GM23338 (cell line): ENCODE results near the gene CCDC28A. TPM values are rescaled to one million over a fixed set of nuclear protein-coding genes. Genes with fewer than 3 reads are reported as not detected.

Source experiments
- ATAC-seq: fragments of 200-7000 bp; cut with Tn5 transposase; 3 replicates; pipeline ENCODE4 v1.9.1; 2020
- DNase-seq: peaks from one replicate; pipeline ENCODE4 v3.0.0-alpha.2; 2015; ENCODE audit warnings: low spot score
- H2AFZ ChIP-seq: fragments of 200-600 bp; sonication (generic); 2 replicates; pipeline ENCODE4 v1.8.0; 2016; ENCODE audit warnings: antibody characterized with exemption, mild to moderate bottlenecking, moderate library complexity
- H3F3A ChIP-seq: fragments of 200-600 bp; sonication (generic); replicated peaks from 2 replicates; pipeline ENCODE4 v1.8.0; 2017; ENCODE audit warnings: antibody characterized with exemption, mixed run types, low read depth
- H3K27ac ChIP-seq: fragments of 200-600 bp; sonication (generic); 2 replicates; pipeline ENCODE4 v1.6.1; 2016; ENCODE audit warnings: low read depth
- H3K27me3 ChIP-seq: fragments of 200-600 bp; sonication (generic); 2 replicates; pipeline ENCODE4 v1.8.0; 2016; ENCODE audit warnings: mild to moderate bottlenecking, mixed run types, moderate library complexity; ENCODE audit not compliant: insufficient read depth
- H3K36me3 ChIP-seq: fragments of 200-600 bp; sonication (generic); 2 replicates; pipeline ENCODE4 v1.8.0; 2016; ENCODE audit warnings: mild to moderate bottlenecking; ENCODE audit not compliant: insufficient read depth
- H3K4me1 ChIP-seq: fragments of 200-600 bp; sonication (generic); 2 replicates; pipeline ENCODE4 v1.8.0; 2016; ENCODE audit warnings: mild to moderate bottlenecking, moderate library complexity; ENCODE audit not compliant: insufficient read depth
- H3K4me2 ChIP-seq: fragments of 200-600 bp; sonication (generic); 2 replicates; pipeline ENCODE4 v1.7.1; 2017; ENCODE audit warnings: mixed run types
- H3K4me3 ChIP-seq: fragments of 200-600 bp; sonication (generic); 2 replicates; pipeline ENCODE4 v1.6.1; 2016; ENCODE audit warnings: mixed run types
- H3K79me2 ChIP-seq: fragments of 200-600 bp; sonication (generic); replicated peaks from 2 replicates; pipeline ENCODE4 v1.8.0; 2017; ENCODE audit warnings: mild to moderate bottlenecking; ENCODE audit not compliant: insufficient read depth
- H3K9me2 ChIP-seq: fragments of 200-600 bp; sonication (generic); 2 replicates; pipeline ENCODE4 v1.8.0; 2017; ENCODE audit not compliant: insufficient read depth
- H4K20me1 ChIP-seq: fragments of 200-600 bp; sonication (generic); replicated peaks from 2 replicates; pipeline ENCODE4 v1.8.0; 2017; ENCODE audit warnings: mild to moderate bottlenecking; ENCODE audit not compliant: insufficient read depth
- H3K27ac Mint-ChIP-seq: 2 replicates; pipeline ENCODE4 v1.8.0; 2020; ENCODE audit warnings: inconsistent platforms, mild to moderate bottlenecking, moderate library complexity, mixed read lengths
- H3K27me3 Mint-ChIP-seq: 3 replicates; pipeline ENCODE4 v1.8.0; 2022; ENCODE audit warnings: low read depth, mild to moderate bottlenecking, moderate library complexity, mixed read lengths, inconsistent platforms; ENCODE audit not compliant: insufficient read depth, poor library complexity
- H3K36me3 Mint-ChIP-seq: 3 replicates; pipeline ENCODE4 v1.8.0; 2021; ENCODE audit warnings: low read depth, mild to moderate bottlenecking, inconsistent platforms, moderate library complexity, mixed read lengths
- H3K4me1 Mint-ChIP-seq: 3 replicates; pipeline ENCODE4 v1.8.0; 2020; ENCODE audit warnings: mild to moderate bottlenecking, inconsistent platforms, mixed read lengths
- H3K4me3 Mint-ChIP-seq: 3 replicates; pipeline ENCODE4 v1.8.0; 2021; ENCODE audit warnings: moderate library complexity, mild to moderate bottlenecking, inconsistent platforms, mixed read lengths
- H3K9me3 Mint-ChIP-seq: 3 replicates; pipeline ENCODE4 v1.8.0; 2020; ENCODE audit warnings: moderate library complexity, mild to moderate bottlenecking, inconsistent platforms, mixed read lengths
- CREB1 ChIP-seq: fragments of 250-450 bp; sonication (Bioruptor Pico); IDR thresholded peaks from 2 replicates; pipeline ENCODE4 v1.5.0; 2020; ENCODE audit warnings: low read depth, mild to moderate bottlenecking, moderate library complexity
- CTCF ChIP-seq, 2 experiments: fragments of 200-600 bp in 1 of 2; sonication (generic) in 1 of 2; conservative IDR thresholded peaks; 2 replicates each; pipeline versions ENCODE4 v1.5.1 to v1.6.1; 2016 to 2017; ENCODE audit warnings: antibody characterized with exemption in 2 of 2, low read depth in 2 of 2, mild to moderate bottlenecking in 2 of 2, moderate library complexity in 1 of 2
- EZH2 ChIP-seq: fragments of 200-600 bp; sonication (generic); IDR thresholded peaks from one replicate; pipeline ENCODE4 v1.8.0; 2017; ENCODE audit warnings: antibody characterized with exemption, mild to moderate bottlenecking, low read depth; ENCODE audit not compliant: unreplicated experiment
- JUNB ChIP-seq: IDR thresholded peaks from one replicate; pipeline ENCODE4 v1.6.1; 2016; ENCODE audit warnings: antibody characterized with exemption; ENCODE audit not compliant: unreplicated experiment
- NANOG ChIP-seq: IDR thresholded peaks from 2 replicates; pipeline ENCODE4 v1.6.1; 2016; ENCODE audit warnings: antibody characterized with exemption, borderline replicate concordance
- POLR2AphosphoS5 ChIP-seq: IDR thresholded peaks from 2 replicates; pipeline ENCODE4 v1.6.1; 2016; ENCODE audit warnings: antibody characterized with exemption, low read depth
- STAT1 ChIP-seq: IDR thresholded peaks from one replicate; pipeline ENCODE4 v1.6.1; 2016; ENCODE audit warnings: antibody characterized with exemption; ENCODE audit not compliant: unreplicated experiment
- ZNF114 ChIP-seq: fragments of 250-450 bp; sonication (Bioruptor Pico); IDR thresholded peaks from 2 replicates; pipeline ENCODE4 v1.5.0; 2020; ENCODE audit warnings: mild to moderate bottlenecking, moderate library complexity
- ZNF331 ChIP-seq: fragments of 250-450 bp; sonication (Bioruptor Pico); IDR thresholded peaks from 2 replicates; pipeline ENCODE4 v1.5.0; 2020; ENCODE audit warnings: low read depth, mild to moderate bottlenecking, moderate library complexity
- polyA plus RNA-seq: library from polyadenylated mRNA; unstranded; fragments of >200 nt; fragmentation: Nextera tagmentation; extraction: Ambion mirVana; gene quantifications from 2 replicates; pipeline ENCODE4 v1.2.1, GENCODE V29; 2016
- total RNA-seq: library from RNA; depleted of rRNA; stranded (reverse); fragments of >200 nt; shearing (Covaris generic); gene quantifications from 2 replicates; pipeline ENCODE4 v1.2.3, GENCODE V29; 2014
- TF ChIP-seq, protein P1 (sequence below): fragments of 250-450 bp; sonication (Bioruptor Pico); IDR thresholded peaks from 2 replicates; pipeline ENCODE4 v1.5.0; 2020; ENCODE audit warnings: mild to moderate bottlenecking, moderate library complexity
- TF ChIP-seq, protein P2 (sequence below): IDR thresholded peaks from 2 replicates; pipeline ENCODE4 v1.6.1; 2016; ENCODE audit warnings: antibody characterized with exemption
- TF ChIP-seq, protein P3 (sequence below): IDR thresholded peaks from one replicate; pipeline ENCODE4 v1.6.1; 2018; ENCODE audit warnings: antibody characterized with exemption; ENCODE audit not compliant: unreplicated experiment

The CCDC28A gene
- total and polyA plus RNA-seq, 2 experiments from 2014 or later: 11.2 to 14.0 TPM

- TF ChIP-seq CTCF (conservative IDR thresholded peaks at IDR 0.05; ENCODE audit: low read depth in 2 of 2) (no peak), NANOG (no peak)
Observed at GRCh38 chr6:138776659-138777058, 3.1 kb downstream of the CCDC28A start (continued).

DNA sequence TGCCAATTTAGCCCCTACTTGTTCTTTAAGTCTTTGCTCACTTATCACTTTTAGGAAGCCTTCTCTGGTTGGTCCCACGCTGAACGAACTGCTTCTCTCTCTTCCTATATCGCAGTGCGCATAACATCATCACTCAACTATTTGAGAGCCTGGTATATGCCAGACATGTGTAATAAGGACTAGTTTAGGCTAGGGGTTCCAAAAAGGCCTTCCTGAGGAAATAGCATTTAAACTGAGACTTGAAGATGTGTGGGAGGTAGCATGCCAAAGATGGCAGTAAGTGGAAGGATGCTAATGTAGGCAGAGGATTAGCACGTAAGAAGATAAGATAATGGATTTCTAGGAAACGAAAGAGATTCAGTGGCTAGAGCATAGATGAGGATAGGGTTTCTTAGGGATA, 4.8 kb downstream of the CCDC28A start:
- H3K4me1 Mint-ChIP-seq: no peaks in the 10 kb centered on the region
- Histone ChIP-seq H3K27ac (no peak overlapping the region), H3K36me3 (no peaks in the 10 kb centered on the region), H3F3A (no peaks in the 10 kb centered on the region), H3K4me3 (no peak overlapping the region), H3K9me2 (no peaks in the 10 kb centered on the region), H3K4me1 (no peaks in the 10 kb centered on the region), H3K79me2 (no peaks in the 10 kb centered on the region), H3K4me2 (no peak overlapping the region), H4K20me1 (no peaks in the 10 kb centered on the region), H2AFZ (no peak overlapping the region), H3K27me3 (no peaks in the 10 kb centered on the region)
- no peaks in the 10 kb centered on the region for H3K9me3 Mint-ChIP-seq
- no peak overlapping the region for H3K4me3 Mint-ChIP-seq
- H3K27me3 Mint-ChIP-seq: peaks cover 9% of the 10 kb centered on the region
- no peak for DNase-seq
- ATAC-seq: no peak
- H3K27ac Mint-ChIP-seq: no peak overlapping the region
- H3K36me3 Mint-ChIP-seq: no peaks in the 10 kb centered on the region
- TF ChIP-seq ZNF331 (CRISPR knock-in tag) (no peak), NANOG (no peak), ZNF114 (CRISPR knock-in tag) (no peak), EZH2 (no peak), POLR2AphosphoS5 (no peak), JUNB (no peak), CREB1 (no peak), STAT1 (no peak)
- TF ChIP-seq, protein P1, sequence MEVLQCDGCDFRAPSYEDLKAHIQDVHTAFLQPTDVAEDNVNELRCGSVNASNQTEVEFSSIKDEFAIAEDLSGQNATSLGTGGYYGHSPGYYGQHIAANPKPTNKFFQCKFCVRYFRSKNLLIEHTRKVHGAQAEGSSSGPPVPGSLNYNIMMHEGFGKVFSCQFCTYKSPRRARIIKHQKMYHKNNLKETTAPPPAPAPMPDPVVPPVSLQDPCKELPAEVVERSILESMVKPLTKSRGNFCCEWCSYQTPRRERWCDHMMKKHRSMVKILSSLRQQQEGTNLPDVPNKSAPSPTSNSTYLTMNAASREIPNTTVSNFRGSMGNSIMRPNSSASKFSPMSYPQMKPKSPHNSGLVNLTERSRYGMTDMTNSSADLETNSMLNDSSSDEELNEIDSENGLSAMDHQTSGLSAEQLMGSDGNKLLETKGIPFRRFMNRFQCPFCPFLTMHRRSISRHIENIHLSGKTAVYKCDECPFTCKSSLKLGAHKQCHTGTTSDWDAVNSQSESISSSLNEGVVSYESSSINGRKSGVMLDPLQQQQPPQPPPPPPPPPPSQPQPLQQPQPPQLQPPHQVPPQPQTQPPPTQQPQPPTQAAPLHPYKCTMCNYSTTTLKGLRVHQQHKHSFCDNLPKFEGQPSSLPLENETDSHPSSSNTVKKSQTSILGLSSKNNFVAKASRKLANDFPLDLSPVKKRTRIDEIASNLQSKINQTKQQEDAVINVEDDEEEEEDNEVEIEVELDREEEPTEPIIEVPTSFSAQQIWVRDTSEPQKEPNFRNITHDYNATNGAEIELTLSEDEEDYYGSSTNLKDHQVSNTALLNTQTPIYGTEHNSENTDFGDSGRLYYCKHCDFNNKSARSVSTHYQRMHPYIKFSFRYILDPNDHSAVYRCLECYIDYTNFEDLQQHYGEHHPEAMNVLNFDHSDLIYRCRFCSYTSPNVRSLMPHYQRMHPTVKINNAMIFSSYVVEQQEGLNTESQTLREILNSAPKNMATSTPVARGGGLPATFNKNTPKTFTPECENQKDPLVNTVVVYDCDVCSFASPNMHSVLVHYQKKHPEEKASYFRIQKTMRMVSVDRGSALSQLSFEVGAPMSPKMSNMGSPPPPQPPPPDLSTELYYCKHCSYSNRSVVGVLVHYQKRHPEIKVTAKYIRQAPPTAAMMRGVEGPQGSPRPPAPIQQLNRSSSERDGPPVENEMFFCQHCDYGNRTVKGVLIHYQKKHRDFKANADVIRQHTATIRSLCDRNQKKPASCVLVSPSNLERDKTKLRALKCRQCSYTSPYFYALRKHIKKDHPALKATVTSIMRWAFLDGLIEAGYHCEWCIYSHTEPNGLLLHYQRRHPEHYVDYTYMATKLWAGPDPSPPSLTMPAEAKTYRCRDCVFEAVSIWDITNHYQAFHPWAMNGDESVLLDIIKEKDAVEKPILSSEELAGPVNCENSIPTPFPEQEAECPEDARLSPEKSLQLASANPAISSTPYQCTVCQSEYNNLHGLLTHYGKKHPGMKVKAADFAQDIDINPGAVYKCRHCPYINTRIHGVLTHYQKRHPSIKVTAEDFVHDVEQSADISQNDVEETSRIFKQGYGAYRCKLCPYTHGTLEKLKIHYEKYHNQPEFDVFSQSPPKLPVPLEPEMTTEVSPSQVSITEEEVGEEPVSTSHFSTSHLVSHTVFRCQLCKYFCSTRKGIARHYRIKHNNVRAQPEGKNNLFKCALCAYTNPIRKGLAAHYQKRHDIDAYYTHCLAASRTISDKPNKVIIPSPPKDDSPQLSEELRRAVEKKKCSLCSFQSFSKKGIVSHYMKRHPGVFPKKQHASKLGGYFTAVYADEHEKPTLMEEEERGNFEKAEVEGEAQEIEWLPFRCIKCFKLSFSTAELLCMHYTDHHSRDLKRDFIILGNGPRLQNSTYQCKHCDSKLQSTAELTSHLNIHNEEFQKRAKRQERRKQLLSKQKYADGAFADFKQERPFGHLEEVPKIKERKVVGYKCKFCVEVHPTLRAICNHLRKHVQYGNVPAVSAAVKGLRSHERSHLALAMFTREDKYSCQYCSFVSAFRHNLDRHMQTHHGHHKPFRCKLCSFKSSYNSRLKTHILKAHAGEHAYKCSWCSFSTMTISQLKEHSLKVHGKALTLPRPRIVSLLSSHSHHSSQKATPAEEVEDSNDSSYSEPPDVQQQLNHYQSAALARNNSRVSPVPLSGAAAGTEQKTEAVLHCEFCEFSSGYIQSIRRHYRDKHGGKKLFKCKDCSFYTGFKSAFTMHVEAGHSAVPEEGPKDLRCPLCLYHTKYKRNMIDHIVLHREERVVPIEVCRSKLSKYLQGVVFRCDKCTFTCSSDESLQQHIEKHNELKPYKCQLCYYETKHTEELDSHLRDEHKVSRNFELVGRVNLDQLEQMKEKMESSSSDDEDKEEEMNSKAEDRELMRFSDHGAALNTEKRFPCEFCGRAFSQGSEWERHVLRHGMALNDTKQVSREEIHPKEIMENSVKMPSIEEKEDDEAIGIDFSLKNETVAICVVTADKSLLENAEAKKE (CRISPR knock-in tag): no peak
- TF ChIP-seq, protein P2, sequence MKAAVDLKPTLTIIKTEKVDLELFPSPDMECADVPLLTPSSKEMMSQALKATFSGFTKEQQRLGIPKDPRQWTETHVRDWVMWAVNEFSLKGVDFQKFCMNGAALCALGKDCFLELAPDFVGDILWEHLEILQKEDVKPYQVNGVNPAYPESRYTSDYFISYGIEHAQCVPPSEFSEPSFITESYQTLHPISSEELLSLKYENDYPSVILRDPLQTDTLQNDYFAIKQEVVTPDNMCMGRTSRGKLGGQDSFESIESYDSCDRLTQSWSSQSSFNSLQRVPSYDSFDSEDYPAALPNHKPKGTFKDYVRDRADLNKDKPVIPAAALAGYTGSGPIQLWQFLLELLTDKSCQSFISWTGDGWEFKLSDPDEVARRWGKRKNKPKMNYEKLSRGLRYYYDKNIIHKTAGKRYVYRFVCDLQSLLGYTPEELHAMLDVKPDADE: no peak
- TF ChIP-seq, protein P3, sequence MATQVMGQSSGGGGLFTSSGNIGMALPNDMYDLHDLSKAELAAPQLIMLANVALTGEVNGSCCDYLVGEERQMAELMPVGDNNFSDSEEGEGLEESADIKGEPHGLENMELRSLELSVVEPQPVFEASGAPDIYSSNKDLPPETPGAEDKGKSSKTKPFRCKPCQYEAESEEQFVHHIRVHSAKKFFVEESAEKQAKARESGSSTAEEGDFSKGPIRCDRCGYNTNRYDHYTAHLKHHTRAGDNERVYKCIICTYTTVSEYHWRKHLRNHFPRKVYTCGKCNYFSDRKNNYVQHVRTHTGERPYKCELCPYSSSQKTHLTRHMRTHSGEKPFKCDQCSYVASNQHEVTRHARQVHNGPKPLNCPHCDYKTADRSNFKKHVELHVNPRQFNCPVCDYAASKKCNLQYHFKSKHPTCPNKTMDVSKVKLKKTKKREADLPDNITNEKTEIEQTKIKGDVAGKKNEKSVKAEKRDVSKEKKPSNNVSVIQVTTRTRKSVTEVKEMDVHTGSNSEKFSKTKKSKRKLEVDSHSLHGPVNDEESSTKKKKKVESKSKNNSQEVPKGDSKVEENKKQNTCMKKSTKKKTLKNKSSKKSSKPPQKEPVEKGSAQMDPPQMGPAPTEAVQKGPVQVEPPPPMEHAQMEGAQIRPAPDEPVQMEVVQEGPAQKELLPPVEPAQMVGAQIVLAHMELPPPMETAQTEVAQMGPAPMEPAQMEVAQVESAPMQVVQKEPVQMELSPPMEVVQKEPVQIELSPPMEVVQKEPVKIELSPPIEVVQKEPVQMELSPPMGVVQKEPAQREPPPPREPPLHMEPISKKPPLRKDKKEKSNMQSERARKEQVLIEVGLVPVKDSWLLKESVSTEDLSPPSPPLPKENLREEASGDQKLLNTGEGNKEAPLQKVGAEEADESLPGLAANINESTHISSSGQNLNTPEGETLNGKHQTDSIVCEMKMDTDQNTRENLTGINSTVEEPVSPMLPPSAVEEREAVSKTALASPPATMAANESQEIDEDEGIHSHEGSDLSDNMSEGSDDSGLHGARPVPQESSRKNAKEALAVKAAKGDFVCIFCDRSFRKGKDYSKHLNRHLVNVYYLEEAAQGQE: no peak
